GM18858 (cell line): ENCODE data around the gene ALKBH3.

ENCODE experiments used
- ATAC-seq: cut with Tn5 transposase; IDR thresholded peaks from one replicate; pipeline ENCODE4 v1.9.1; 2021; ENCODE audit not compliant: unreplicated experiment

Gene ALKBH3

GRCh38 chr11:43959321-43959995 is 78.8 kb downstream of the ALKBH3 start:
- no peak for ATAC-seq

GRCh38 chr11:43962383-43963278 is 82.0 kb downstream of the ALKBH3 start:
- ATAC-seq, result no peak

GRCh38 chr11:43963279-43963620 is 82.6 kb downstream of the ALKBH3 start:
- ATAC-seq, result no peak

GRCh38 chr11:43967661-43968060 is 87.0 kb downstream of the ALKBH3 start:
- ATAC-seq, result no peak

- ATAC-seq, result no peak
Measured at GRCh38 chr11:43968719-43969118, 88.1 kb downstream of the ALKBH3 start.

GRCh38 chr11:43969543-43969942 is 88.9 kb downstream of the ALKBH3 start:
- ATAC-seq, result no peak
